ENCODE data around the gene GABRB1. TPM values are rescaled to one million over a fixed set of nuclear protein-coding genes. Genes with fewer than 3 reads are reported as not detected.

Gene GABRB1
- total and polyA plus RNA-seq, 2 experiments from 2014 or later = not detected

DNA sequence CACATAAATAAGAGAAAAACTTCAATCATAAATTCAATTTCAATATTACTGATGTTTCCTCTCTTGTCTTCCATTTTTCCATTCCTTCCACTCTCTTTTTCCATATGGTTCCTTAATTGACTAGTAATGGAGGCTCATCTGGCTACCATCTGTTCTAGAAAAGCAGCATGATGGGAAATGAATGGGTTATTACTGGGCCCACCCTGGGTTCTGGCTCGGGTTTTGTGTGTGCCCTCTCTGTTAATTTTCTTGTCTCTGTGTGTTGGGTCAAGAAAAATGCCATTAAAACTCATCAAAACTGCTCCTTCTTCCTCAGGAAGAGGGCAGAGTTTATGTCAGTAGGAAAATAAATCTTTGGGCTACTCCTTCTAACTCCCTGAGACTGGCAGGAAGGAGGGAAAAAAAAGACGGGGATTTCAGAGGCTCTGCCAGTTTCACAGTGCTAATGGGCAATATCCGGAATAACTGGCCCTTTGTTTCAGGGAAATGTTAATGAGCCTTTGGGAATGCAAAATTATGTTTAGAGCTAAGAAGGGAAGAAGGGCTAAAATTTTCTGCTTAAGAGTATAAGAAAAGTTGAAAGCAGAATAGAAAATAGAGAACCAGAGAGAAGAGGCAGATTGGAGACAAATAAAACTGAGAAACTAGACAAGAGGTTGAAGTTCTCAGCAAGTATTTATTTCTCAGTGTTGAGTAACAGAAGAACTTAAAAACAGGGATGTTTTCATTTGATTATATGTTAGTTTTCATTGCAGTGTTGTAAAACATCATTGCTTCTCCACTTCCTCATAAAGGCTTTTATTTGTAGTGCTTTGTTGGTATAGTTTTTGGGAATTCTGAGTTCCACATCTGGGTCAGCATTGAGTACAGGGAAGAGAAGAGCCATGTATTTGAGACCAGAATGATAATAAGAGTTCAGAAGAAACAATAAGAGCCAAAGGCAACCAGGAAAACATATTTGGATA, 19.7 kb downstream of the GABRB1 start:
- no peaks in the 10 kb centered on the region for H3K9me3 ChIP-seq (ENCODE audit: low read depth)

DNA sequence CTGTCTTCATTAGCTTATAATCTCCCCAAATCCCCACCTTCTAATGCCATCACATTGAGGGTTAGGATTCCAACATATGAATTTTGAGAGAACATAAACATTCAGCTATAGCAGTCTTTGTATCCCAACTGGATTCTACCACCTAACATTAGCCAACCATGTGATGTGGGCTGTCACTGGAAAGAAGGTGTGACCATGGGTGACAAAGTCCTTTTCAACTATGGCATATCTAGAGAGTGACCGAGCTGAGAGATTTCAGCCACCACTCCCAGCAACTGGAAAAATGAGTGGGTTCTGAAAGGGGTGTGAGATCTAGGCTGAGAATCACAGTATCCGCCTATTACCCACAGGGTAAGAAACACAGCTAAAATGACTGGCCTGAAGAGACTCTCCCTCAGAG, 22.1 kb downstream of the GABRB1 start:
- in situ Hi-C loops (cut with MboI) = no loop called here
- Histone ChIP-seq H3F3A (ENCODE audit: insufficient read depth) (no peaks in the 10 kb centered on the region), H3K4me2 (ENCODE audit: unreplicated experiment) (no peak overlapping the region), H3K27ac (no peak overlapping the region), H3K9ac (no peak overlapping the region), H4K20me1 (ENCODE audit: insufficient read depth) (no peaks in the 10 kb centered on the region), H3K4me1 (ENCODE audit: insufficient read depth) (no peaks in the 10 kb centered on the region), H3K9me2 (ENCODE audit: insufficient read depth) (no peaks in the 10 kb centered on the region), H2AFZ (no peak overlapping the region), H3K36me3 (ENCODE audit: low read depth) (no peaks in the 10 kb centered on the region), H3K79me2 (ENCODE audit: insufficient read depth) (no peaks in the 10 kb centered on the region), H3K9me3 (ENCODE audit: low read depth) (no peaks in the 10 kb centered on the region), H3K27me3 (replicated peaks; ENCODE audit: insufficient read depth) (no peaks in the 10 kb centered on the region), H3K4me3 (no peak overlapping the region)
- DNase-seq = no peak
- TF ChIP-seq EZH2phosphoT487 (IDR thresholded peaks at IDR 0.05; ENCODE audit: insufficient read depth, low read depth) = no peak
- WGBS, 2 experiments (ENCODE audit: low coverage in 1 of 2, low lambda C conversion rate in 2 of 2, missing lambda C conversion rate in 2 of 2) = 16 to 23% methylated on average over 2 of the region's 2 CpGs

More for the DNA sequence above, 19.7 kb downstream of the GABRB1 start:
- no peak for DNase-seq
- WGBS, 2 experiments (ENCODE audit: low coverage in 1 of 2, low lambda C conversion rate in 2 of 2, missing lambda C conversion rate in 2 of 2) = 2 to 3% methylated on average over 3 of the region's 3 CpGs
- Histone ChIP-seq H2AFZ (no peak overlapping the region), H3F3A (ENCODE audit: insufficient read depth) (no peaks in the 10 kb centered on the region), H3K4me3 (no peak overlapping the region), H3K4me1 (ENCODE audit: insufficient read depth) (no peaks in the 10 kb centered on the region), H4K20me1 (ENCODE audit: insufficient read depth) (no peaks in the 10 kb centered on the region), H3K9me2 (ENCODE audit: insufficient read depth) (no peaks in the 10 kb centered on the region; the same call in 1 of the 2 replicates), H3K36me3 (ENCODE audit: low read depth) (no peaks in the 10 kb centered on the region), H3K27me3 (replicated peaks; ENCODE audit: insufficient read depth) (no peaks in the 10 kb centered on the region), H3K9ac (no peak overlapping the region), H3K79me2 (ENCODE audit: insufficient read depth) (no peaks in the 10 kb centered on the region), H3K4me2 (ENCODE audit: unreplicated experiment) (no peak overlapping the region), H3K27ac (no peak overlapping the region)
- TF ChIP-seq EZH2phosphoT487 (IDR thresholded peaks at IDR 0.05; ENCODE audit: insufficient read depth, low read depth) (no peak), EZH2 (IDR thresholded peaks at IDR 0.05; ENCODE audit: insufficient read depth, poor library complexity, severe bottlenecking) (no peak)
- in situ Hi-C loops (cut with MboI) = no loop called here

DNA sequence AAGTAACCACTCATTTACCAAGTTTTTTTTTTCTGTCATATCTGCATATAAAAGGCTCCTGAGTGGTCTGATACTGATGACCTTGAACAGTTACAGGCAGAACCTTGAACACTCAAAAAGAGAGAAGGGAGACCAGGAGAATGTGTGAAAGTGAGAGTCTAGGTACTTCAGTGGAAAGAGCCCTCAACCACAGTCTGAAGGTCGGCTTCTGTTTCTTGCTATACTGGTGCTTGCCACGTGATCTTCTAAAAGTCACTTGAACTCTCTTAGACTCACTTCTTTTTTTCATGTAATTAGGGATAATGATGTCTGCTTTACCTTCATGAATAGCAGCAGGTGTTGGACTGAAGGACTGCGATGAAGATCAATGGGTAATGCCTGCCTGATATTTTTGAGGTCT, 22.8 kb downstream of the GABRB1 start:
- no peak overlapping the region for H3K4me2 ChIP-seq (ENCODE audit: unreplicated experiment)
- no peak overlapping the region for H3K4me3 ChIP-seq
- H3F3A ChIP-seq (ENCODE audit: insufficient read depth) = no peaks in the 10 kb centered on the region
- no peaks in the 10 kb centered on the region for H3K9me3 ChIP-seq (ENCODE audit: low read depth)
- no peak for DNase-seq
- H3K27me3 ChIP-seq (replicated peaks; ENCODE audit: insufficient read depth) = no peaks in the 10 kb centered on the region
- TF ChIP-seq EZH2phosphoT487 (IDR thresholded peaks at IDR 0.05; ENCODE audit: insufficient read depth, low read depth) = no peak
- TF ChIP-seq EZH2 (IDR thresholded peaks at IDR 0.05; ENCODE audit: insufficient read depth, poor library complexity, severe bottlenecking) = no peak
- in situ Hi-C loops (cut with MboI) = no loop called here
- WGBS, 2 experiments (ENCODE audit: low coverage in 1 of 2, low lambda C conversion rate in 2 of 2, missing lambda C conversion rate in 2 of 2) = 22% methylated on average over 3 of the region's 3 CpGs
- H2AFZ ChIP-seq = no peak overlapping the region
- H3K36me3 ChIP-seq (ENCODE audit: low read depth) = no peaks in the 10 kb centered on the region
- H3K9me2 ChIP-seq (ENCODE audit: insufficient read depth) = no peaks in the 10 kb centered on the region
- no peaks in the 10 kb centered on the region for H3K79me2 ChIP-seq (ENCODE audit: insufficient read depth)
- no peak overlapping the region for H3K9ac ChIP-seq
- no peaks in the 10 kb centered on the region for H3K4me1 ChIP-seq (ENCODE audit: insufficient read depth)
- H3K27ac ChIP-seq = no peak overlapping the region
- H4K20me1 ChIP-seq (ENCODE audit: insufficient read depth) = no peaks in the 10 kb centered on the region

DNA sequence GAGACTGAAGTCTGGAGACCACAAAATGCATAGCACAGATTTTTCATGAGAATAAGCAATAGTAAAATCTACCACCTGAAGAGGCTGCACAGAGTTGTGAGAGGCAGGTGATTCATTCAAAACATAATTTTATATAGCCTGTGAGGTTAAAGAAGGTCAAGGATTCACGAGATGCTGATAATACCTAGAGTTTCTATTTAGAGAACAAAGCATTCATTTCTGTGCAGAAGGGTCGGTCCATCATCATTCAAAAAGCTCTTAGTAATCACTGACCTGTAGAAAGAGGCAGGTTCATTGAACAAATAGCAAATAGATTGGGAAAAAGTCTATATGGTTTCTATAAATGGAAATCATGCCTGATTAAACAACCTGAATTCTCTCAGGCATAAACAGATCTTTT, 26.6 kb downstream of the GABRB1 start:
- Histone ChIP-seq H3K4me3 (no peak overlapping the region), H3K9me3 (ENCODE audit: low read depth) (no peaks in the 10 kb centered on the region), H3K4me2 (ENCODE audit: unreplicated experiment) (no peak overlapping the region), H2AFZ (no peak overlapping the region), H3K27ac (no peak overlapping the region), H3K27me3 (replicated peaks; ENCODE audit: insufficient read depth) (no peaks in the 10 kb centered on the region), H3K79me2 (ENCODE audit: insufficient read depth) (no peaks in the 10 kb centered on the region), H4K20me1 (ENCODE audit: insufficient read depth) (no peaks in the 10 kb centered on the region), H3K36me3 (ENCODE audit: low read depth) (no peaks in the 10 kb centered on the region), H3K9me2 (ENCODE audit: insufficient read depth) (no peaks in the 10 kb centered on the region), H3F3A (ENCODE audit: insufficient read depth) (no peaks in the 10 kb centered on the region), H3K9ac (no peak overlapping the region), H3K4me1 (ENCODE audit: insufficient read depth) (no peaks in the 10 kb centered on the region)
- TF ChIP-seq EZH2phosphoT487 (IDR thresholded peaks at IDR 0.05; ENCODE audit: insufficient read depth, low read depth) (no peak), EZH2 (IDR thresholded peaks at IDR 0.05; ENCODE audit: insufficient read depth, poor library complexity, severe bottlenecking) (no peak)
- in situ Hi-C loops (cut with MboI) = no loop called here
- WGBS, 2 experiments (ENCODE audit: low coverage in 1 of 2, low lambda C conversion rate in 2 of 2, missing lambda C conversion rate in 2 of 2) = 0 to 3% methylated on average over 2 of the region's 2 CpGs
- no peak for DNase-seq
